SK-N-MC (cell line): ENCODE results near the gene KLHL36.

Source experiments
- DNase-seq: peaks from one replicate; pipeline ENCODE4 v3.0.0-alpha.2; 2011; ENCODE audit warnings: low read depth, low spot score
- H3K27ac ChIP-seq: fragments of 200-600 bp; sonication (generic); 2 replicates; pipeline ENCODE4 v1.5.1; 2016; ENCODE audit warnings: mixed run types
- H3K36me3 ChIP-seq: fragments of 200-600 bp; sonication (generic); 2 replicates; pipeline ENCODE4 v1.6.1; 2017; ENCODE audit warnings: antibody characterized with exemption, low read length, mixed read lengths; ENCODE audit not compliant: insufficient read depth
- H3K4me3 ChIP-seq: fragments of 200-600 bp; sonication (generic); 2 replicates; pipeline ENCODE4 v1.5.1; 2016
- H3K9ac ChIP-seq: fragments of 200-600 bp; sonication (generic); 2 replicates; pipeline ENCODE4 v1.8.0; 2017; ENCODE audit warnings: mixed run types, mixed read lengths; ENCODE audit not compliant: insufficient read length
- H3K9me3 ChIP-seq: fragments of 200-600 bp; sonication (generic); 2 replicates; pipeline ENCODE4 v1.6.1; 2017; ENCODE audit warnings: low read depth, mild to moderate bottlenecking, antibody characterized with exemption, low read length, moderate library complexity, mixed read lengths
- EZH2 ChIP-seq: fragments of 200-600 bp; sonication (generic); IDR thresholded peaks from one replicate; pipeline ENCODE4 v1.6.1; 2017; ENCODE audit warnings: antibody characterized with exemption
- FOXP2 ChIP-seq: optimal IDR thresholded peaks from 2 replicates; pipeline ENCODE3; 2011; ENCODE audit warnings: mild to moderate bottlenecking, moderate library complexity; ENCODE audit not compliant: insufficient read depth; ENCODE audit errors: extremely low read length, control extremely low read depth
- POLR2AphosphoS5 ChIP-seq: IDR thresholded peaks from 2 replicates; pipeline ENCODE4 v1.6.1; 2012; ENCODE audit warnings: mild to moderate bottlenecking, low read depth, low read length, borderline replicate concordance

KLHL36 gene

GRCh38 chr16:84648595-84649510, 542 bp downstream of the KLHL36 start:
- Histone ChIP-seq H3K4me3 (peak overlapping the region; percentile 68), H3K36me3 (no peaks in the 10 kb centered on the region), H3K27ac (no peak overlapping the region), H3K9ac (peak overlapping the region; percentile 47), H3K9me3 (no peaks in the 10 kb centered on the region)
- no peak for TF ChIP-seq POLR2AphosphoS5
- TF ChIP-seq FOXP2 = no peak
- TF ChIP-seq EZH2 = no peak
- DNase-seq = no peak

GRCh38 chr16:84649511-84649861, 1.2 kb downstream of the KLHL36 start:
- Histone ChIP-seq H3K36me3 (no peaks in the 10 kb centered on the region), H3K9me3 (no peaks in the 10 kb centered on the region), H3K9ac (no peak overlapping the region), H3K27ac (no peak overlapping the region), H3K4me3 (peak overlapping the region; percentile 68)
- TF ChIP-seq EZH2 (no peak), FOXP2 (no peak), POLR2AphosphoS5 (no peak)
- no peak for DNase-seq

GRCh38 chr16:84650062-84650991, 2.0 kb downstream of the KLHL36 start:
- Histone ChIP-seq H3K36me3 (no peaks in the 10 kb centered on the region), H3K9me3 (no peaks in the 10 kb centered on the region), H3K4me3 (no peak overlapping the region), H3K27ac (no peak overlapping the region), H3K9ac (no peak overlapping the region)
- TF ChIP-seq POLR2AphosphoS5 (no peak), EZH2 (no peak), FOXP2 (no peak)
- DNase-seq = no peak

- no peak for TF ChIP-seq EZH2
- no peak for TF ChIP-seq FOXP2
- no peak for TF ChIP-seq POLR2AphosphoS5
- H3K9me3 ChIP-seq = no peaks in the 10 kb centered on the region
- no peak overlapping the region for H3K9ac ChIP-seq
- no peak overlapping the region for H3K4me3 ChIP-seq
- H3K36me3 ChIP-seq = no peaks in the 10 kb centered on the region; the same call in 1 of the 2 replicates
- H3K27ac ChIP-seq = no peak overlapping the region
- DNase-seq = no peak
Measured at GRCh38 chr16:84652566-84652965, 4.3 kb downstream of the KLHL36 start.

GRCh38 chr16:84654238-84654637, 5.9 kb downstream of the KLHL36 start:
- DNase-seq = no peak
- Histone ChIP-seq H3K9me3 (no peaks in the 10 kb centered on the region), H3K9ac (no peak overlapping the region), H3K4me3 (no peak overlapping the region), H3K36me3 (no peaks in the 10 kb centered on the region; the same call in 1 of the 2 replicates), H3K27ac (no peak overlapping the region)
- no peak for TF ChIP-seq POLR2AphosphoS5
- TF ChIP-seq EZH2 = no peak
- TF ChIP-seq FOXP2 = no peak

GRCh38 chr16:84654998-84655397, 6.7 kb downstream of the KLHL36 start:
- H3K27ac ChIP-seq = no peak overlapping the region
- no peaks in the 10 kb centered on the region for H3K9me3 ChIP-seq
- DNase-seq = no peak
- H3K36me3 ChIP-seq = no peaks in the 10 kb centered on the region; the same call in 1 of the 2 replicates
- H3K4me3 ChIP-seq = no peak overlapping the region
- no peak overlapping the region for H3K9ac ChIP-seq
- TF ChIP-seq EZH2 = no peak
- TF ChIP-seq POLR2AphosphoS5 = no peak
- TF ChIP-seq FOXP2 = no peak

GRCh38 chr16:84656649-84657048, 8.3 kb downstream of the KLHL36 start:
- H3K27ac ChIP-seq = no peak overlapping the region
- TF ChIP-seq FOXP2 (no peak), POLR2AphosphoS5 (no peak), EZH2 (no peak)
- DNase-seq = no peak
- H3K9ac ChIP-seq = no peak overlapping the region
- H3K36me3 ChIP-seq = no peaks in the 10 kb centered on the region; the same call in 1 of the 2 replicates
- no peaks in the 10 kb centered on the region for H3K9me3 ChIP-seq
- no peak overlapping the region for H3K4me3 ChIP-seq
